Endodermal cell (in vitro differentiated cells): ENCODE results near the gene RAB26. TPM values are rescaled to one million over a fixed set of nuclear protein-coding genes. Genes with fewer than 3 reads are reported as not detected.

Experiments used
- DNase-seq: peaks from one replicate; pipeline ENCODE4 v3.0.0-alpha.2; 2017
- H3K27ac ChIP-seq: 2 replicates; pipeline ENCODE4 v1.5.1; 2013; ENCODE audit warnings: mild to moderate bottlenecking, low read depth, low read length, moderate library complexity
- H3K27me3 ChIP-seq: 2 replicates; pipeline ENCODE4 v1.6.1; 2013; ENCODE audit warnings: mild to moderate bottlenecking, low read length, moderate library complexity; ENCODE audit not compliant: insufficient read depth, control insufficient read depth, poor library complexity, severe bottlenecking
- H3K36me3 ChIP-seq: 2 replicates; pipeline ENCODE4 v1.7.0; 2013; ENCODE audit warnings: mild to moderate bottlenecking, low read length, moderate library complexity; ENCODE audit not compliant: control insufficient read depth, insufficient read depth
- H3K4me1 ChIP-seq: one replicate; pipeline ENCODE4 v1.7.0; 2013; ENCODE audit warnings: low read length; ENCODE audit not compliant: control insufficient read depth, insufficient read depth
- H3K4me3 ChIP-seq: 2 replicates; pipeline ENCODE4 v1.5.1; 2013; ENCODE audit warnings: mild to moderate bottlenecking, low read length, moderate library complexity
- H3K9ac ChIP-seq: 2 replicates; pipeline ENCODE4 v1.6.1; 2013; ENCODE audit warnings: mild to moderate bottlenecking, low read length, moderate library complexity; ENCODE audit not compliant: poor library complexity, severe bottlenecking; ENCODE audit errors: extremely low read depth
- H3K9me3 ChIP-seq: 2 replicates; pipeline ENCODE4 v1.6.1; 2013; ENCODE audit warnings: mild to moderate bottlenecking, low read length, moderate library complexity; ENCODE audit not compliant: control insufficient read depth
- H3K27ac Mint-ChIP-seq: 2 replicates; pipeline ENCODE4 v1.8.0; 2020; ENCODE audit warnings: mixed read lengths
- H3K27me3 Mint-ChIP-seq: 2 replicates; pipeline ENCODE4 v1.8.0; 2021; ENCODE audit warnings: mild to moderate bottlenecking, mixed read lengths; ENCODE audit not compliant: insufficient read depth
- H3K36me3 Mint-ChIP-seq: 2 replicates; pipeline ENCODE4 v1.8.0; 2020; ENCODE audit warnings: low read depth, mixed read lengths
- H3K4me1 Mint-ChIP-seq: 2 replicates; pipeline ENCODE4 v1.8.0; 2020; ENCODE audit warnings: mixed read lengths
- H3K4me3 Mint-ChIP-seq: 2 replicates; pipeline ENCODE4 v1.8.0; 2020; ENCODE audit warnings: mild to moderate bottlenecking, moderate library complexity, mixed read lengths
- H3K9me3 Mint-ChIP-seq: 2 replicates; pipeline ENCODE4 v1.8.0; 2020; ENCODE audit warnings: mild to moderate bottlenecking, mixed read lengths
- WGBS, 2 experiments: methylation state at CpG; one replicate each; pipeline versions ENCODE4 v1.1.5 to v1.1.7; 2013; ENCODE audit warnings: missing lambda C conversion rate in 2 of 2, mixed read lengths in 1 of 2; ENCODE audit not compliant: insufficient coverage in 1 of 2, insufficient read length in 1 of 2; 5-methylcytosine and 5-hydroxymethylcytosine counted together
- total RNA-seq, 2 donors: library from RNA; stranded (reverse); fragmentation: NEBNext Ultra II Directional in 1 of 2; extraction: Animal tissue kit (Norgen Biotek cat#: 25700) in 1 of 2; gene quantifications; 2 replicates in 1 of 2; 3 replicates in 1 of 2; pipeline ENCODE4 v1.2.1, GENCODE V29; 2021
- TF ChIP-seq, protein P1 (sequence below): fragments of 200-600 bp; sonication (generic); conservative IDR thresholded peaks from 2 replicates; pipeline ENCODE4 v1.5.0; 2021; ENCODE audit warnings: antibody characterized with exemption, mild to moderate bottlenecking

The RAB26 gene
- total RNA-seq, 2 donors from 2014 or later = 3.2 to 4.9 TPM

DNA sequence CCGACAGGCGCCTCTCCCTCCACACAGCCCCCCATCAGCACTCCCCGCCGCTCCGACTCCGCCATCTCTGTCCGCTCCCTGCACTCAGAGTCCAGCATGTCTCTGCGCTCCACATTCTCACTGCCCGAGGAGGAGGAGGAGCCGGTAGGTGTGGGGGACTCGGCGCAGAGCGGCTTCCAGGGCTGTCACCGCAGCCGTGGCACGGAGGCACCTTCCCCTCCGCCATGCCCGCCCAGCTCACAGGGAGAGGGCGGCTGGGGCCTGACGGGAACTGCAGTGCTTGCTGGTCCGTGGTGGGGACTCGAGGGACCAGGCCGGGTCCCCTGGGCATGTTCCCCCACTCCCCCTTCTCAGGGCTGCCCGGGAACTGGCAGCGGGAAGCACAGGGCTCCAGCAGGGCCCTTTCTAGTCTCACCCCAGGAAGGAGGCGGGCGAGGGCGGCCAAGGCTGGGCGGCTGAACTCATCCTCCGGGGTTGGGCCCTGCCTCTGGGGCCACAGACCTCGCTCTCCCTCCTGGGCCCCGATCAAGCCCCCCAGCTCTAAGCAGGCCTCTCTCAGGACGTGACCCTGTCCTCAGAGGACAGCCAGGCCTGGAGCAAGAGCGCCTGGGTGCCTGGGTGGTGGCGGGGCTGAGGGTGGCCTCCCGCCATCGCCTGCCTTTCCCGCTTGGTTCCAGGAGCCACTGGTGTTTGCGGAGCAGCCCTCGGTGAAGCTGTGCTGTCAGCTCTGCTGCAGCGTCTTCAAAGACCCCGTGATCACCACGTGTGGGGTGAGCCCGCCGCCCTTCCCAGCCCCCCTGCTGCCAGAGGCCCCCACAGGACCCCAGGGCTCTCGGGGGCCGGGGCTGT is 22.4 kb downstream of the RAB26 start:
- no peak overlapping the region for H3K4me3 Mint-ChIP-seq
- Histone ChIP-seq H3K4me1 (no peaks in the 10 kb centered on the region), H3K4me3 (no peak overlapping the region), H3K27me3 (no peaks in the 10 kb centered on the region), H3K9me3 (no peaks in the 10 kb centered on the region), H3K9ac (no peak overlapping the region), H3K27ac (no peak overlapping the region), H3K36me3 (peaks cover 19% of the 10 kb centered on the region)
- peaks cover 35% of the 10 kb centered on the region for H3K36me3 Mint-ChIP-seq
- no peaks in the 10 kb centered on the region for H3K27me3 Mint-ChIP-seq
- no peaks in the 10 kb centered on the region for H3K4me1 Mint-ChIP-seq
- H3K27ac Mint-ChIP-seq = no peak overlapping the region
- no peaks in the 10 kb centered on the region for H3K9me3 Mint-ChIP-seq
- WGBS, 2 experiments = 94 to 95% methylated on average over 16 to 47 of the region's 47 CpGs
- DNase-seq = no peak
- TF ChIP-seq, protein P1, sequence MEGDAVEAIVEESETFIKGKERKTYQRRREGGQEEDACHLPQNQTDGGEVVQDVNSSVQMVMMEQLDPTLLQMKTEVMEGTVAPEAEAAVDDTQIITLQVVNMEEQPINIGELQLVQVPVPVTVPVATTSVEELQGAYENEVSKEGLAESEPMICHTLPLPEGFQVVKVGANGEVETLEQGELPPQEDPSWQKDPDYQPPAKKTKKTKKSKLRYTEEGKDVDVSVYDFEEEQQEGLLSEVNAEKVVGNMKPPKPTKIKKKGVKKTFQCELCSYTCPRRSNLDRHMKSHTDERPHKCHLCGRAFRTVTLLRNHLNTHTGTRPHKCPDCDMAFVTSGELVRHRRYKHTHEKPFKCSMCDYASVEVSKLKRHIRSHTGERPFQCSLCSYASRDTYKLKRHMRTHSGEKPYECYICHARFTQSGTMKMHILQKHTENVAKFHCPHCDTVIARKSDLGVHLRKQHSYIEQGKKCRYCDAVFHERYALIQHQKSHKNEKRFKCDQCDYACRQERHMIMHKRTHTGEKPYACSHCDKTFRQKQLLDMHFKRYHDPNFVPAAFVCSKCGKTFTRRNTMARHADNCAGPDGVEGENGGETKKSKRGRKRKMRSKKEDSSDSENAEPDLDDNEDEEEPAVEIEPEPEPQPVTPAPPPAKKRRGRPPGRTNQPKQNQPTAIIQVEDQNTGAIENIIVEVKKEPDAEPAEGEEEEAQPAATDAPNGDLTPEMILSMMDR = no peak

DNA sequence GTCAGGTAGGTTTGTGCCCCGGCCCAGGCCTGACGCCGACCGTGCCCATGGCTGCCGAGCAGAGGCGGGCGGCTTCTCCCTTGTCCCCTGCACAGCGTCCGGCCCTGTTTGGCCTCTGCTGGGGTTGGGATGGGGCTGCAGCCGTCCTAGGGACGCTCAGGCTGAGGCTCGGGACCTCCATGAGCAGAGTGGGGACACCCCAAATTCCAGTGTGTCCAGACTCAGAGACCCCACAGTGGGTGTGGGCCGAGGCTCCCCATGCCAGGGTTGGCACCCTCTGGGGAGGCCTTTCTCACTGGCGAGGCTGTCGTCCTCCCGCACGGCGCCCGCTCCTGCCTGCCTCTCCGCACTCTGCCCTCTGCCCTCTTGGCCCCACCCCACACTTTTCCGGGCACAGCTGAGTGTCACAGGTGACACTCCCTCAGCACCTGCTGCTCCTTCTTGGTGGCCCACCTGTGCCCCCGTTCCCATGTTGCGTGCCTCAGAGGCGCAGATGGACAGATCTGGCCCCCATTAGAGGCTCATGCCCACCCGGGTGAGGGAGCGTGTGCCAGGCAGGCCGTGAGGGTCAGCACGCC is 23.3 kb downstream of the RAB26 start:
- Mint-ChIP-seq H3K27ac (no peak overlapping the region), H3K4me3 (no peak overlapping the region), H3K4me1 (no peaks in the 10 kb centered on the region)

DNA sequence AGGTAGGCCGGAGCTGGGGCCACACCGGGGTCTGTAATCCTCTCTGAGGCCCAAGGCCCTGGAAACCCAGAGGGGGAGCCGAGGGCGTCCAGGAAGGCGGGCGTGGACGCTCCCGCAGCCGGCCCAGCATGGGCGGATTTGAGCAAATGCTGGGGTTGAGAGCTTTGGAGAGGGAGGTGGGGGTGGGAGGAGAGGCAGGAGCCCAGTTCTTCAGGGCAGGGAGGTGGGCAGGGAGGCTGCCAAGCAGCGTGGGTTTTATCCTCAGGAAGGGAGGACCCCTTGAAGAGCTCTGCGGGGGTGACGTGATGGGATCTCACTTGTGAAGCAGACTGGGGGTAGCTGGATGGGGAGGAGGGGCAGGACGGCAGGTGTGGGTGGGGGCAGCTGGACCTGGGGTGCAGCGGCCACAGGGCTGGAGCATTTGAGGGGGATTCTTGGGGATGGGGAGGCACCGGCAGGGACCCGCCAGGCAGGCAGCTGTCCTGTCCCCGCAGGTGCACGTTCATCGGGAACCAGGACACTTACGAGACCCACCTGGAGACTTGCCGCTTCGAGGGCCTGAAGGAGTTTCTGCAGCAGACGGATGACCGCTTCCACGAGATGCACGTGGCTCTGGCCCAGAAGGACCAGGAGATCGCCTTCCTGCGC is 24.4 kb downstream of the RAB26 start:
- Histone ChIP-seq H3K9me3 (no peaks in the 10 kb centered on the region), H3K4me3 (no peak overlapping the region), H3K4me1 (no peaks in the 10 kb centered on the region), H3K27me3 (no peaks in the 10 kb centered on the region), H3K36me3 (peaks cover 19% of the 10 kb centered on the region), H3K9ac (no peak overlapping the region), H3K27ac (no peak overlapping the region)
- H3K4me3 Mint-ChIP-seq = no peak overlapping the region
- WGBS, 2 experiments = 95 to 100% methylated on average over 18 to 29 of the region's 29 CpGs
- TF ChIP-seq, protein P1 = no peak
- H3K9me3 Mint-ChIP-seq = no peaks in the 10 kb centered on the region
- H3K4me1 Mint-ChIP-seq = no peaks in the 10 kb centered on the region
- H3K27me3 Mint-ChIP-seq = no peaks in the 10 kb centered on the region
- peaks cover 36% of the 10 kb centered on the region for H3K36me3 Mint-ChIP-seq
- H3K27ac Mint-ChIP-seq = peak overlapping the region; percentile 30
- no peak for DNase-seq

More for the DNA sequence above, 23.3 kb downstream of the RAB26 start:
- H3K27me3 ChIP-seq = no peaks in the 10 kb centered on the region
- peaks cover 19% of the 10 kb centered on the region for H3K36me3 ChIP-seq
- peaks cover 32% of the 10 kb centered on the region for H3K36me3 Mint-ChIP-seq
- H3K9me3 ChIP-seq = no peaks in the 10 kb centered on the region
- no peaks in the 10 kb centered on the region for H3K9me3 Mint-ChIP-seq
- H3K4me1 ChIP-seq = no peaks in the 10 kb centered on the region
- no peak overlapping the region for H3K4me3 ChIP-seq
- no peak for DNase-seq
- WGBS, 2 experiments = 93 to 98% methylated on average over 20 to 28 of the region's 28 CpGs
- TF ChIP-seq, protein P1 = no peak
- no peak overlapping the region for H3K9ac ChIP-seq
- no peak overlapping the region for H3K27ac ChIP-seq
- no peaks in the 10 kb centered on the region for H3K27me3 Mint-ChIP-seq
